Caco-2 (cell line): ENCODE measurements around the gene NUDCD3. TPM values are rescaled to one million over a fixed set of nuclear protein-coding genes. Genes with fewer than 3 reads are reported as not detected.

Experiments used
- BruUV-seq: library from RNA; stranded (reverse); fragments of 400-500 nt; replicated peaks from 2 replicates; lab custom pipeline; 2021; lab: Mats Ljungman, UMichigan
- CTCF ChIA-PET: fragments of 300-600 bp; sonication (Branson Sonifier 250); formaldehyde crosslinking; loops from one replicate; lab custom pipeline; 2022; ENCODE audit warnings: antibody characterized with exemption; lab: Charles Lee
- POLR2A ChIA-PET: fragments of 300-600 bp; sonication (Branson Sonifier 250); formaldehyde crosslinking; loops from one replicate; lab custom pipeline; 2022; ENCODE audit warnings: antibody characterized with exemption; lab: Charles Lee
- DNase-seq, 2 experiments: peaks; one replicate each; pipeline versions ENCODE4 v3.0.0 to v3.0.0-alpha.2; 2020 to 2022
- H3K27me3 ChIP-seq: replicated peaks from 2 replicates; pipeline ENCODE4 v1.6.0; 2011; ENCODE audit warnings: low read length; ENCODE audit not compliant: control insufficient read depth, insufficient read depth
- H3K36me3 ChIP-seq: 2 replicates; pipeline ENCODE4 v1.5.1; 2011; ENCODE audit warnings: low read length; ENCODE audit not compliant: control insufficient read depth, insufficient read depth
- H3K4me1 ChIP-seq: fragments of 250-450 bp; sonication (Bioruptor Pico); 2 replicates; pipeline ENCODE4 v1.5.1; 2020; ENCODE audit warnings: mild to moderate bottlenecking
- H3K4me3 ChIP-seq: 2 replicates; pipeline ENCODE4 v1.5.1; 2011; ENCODE audit warnings: low read depth, mild to moderate bottlenecking, control low read depth, low read length
- H3K9me3 ChIP-seq: fragments of 250-450 bp; sonication (Bioruptor Pico); 2 replicates; pipeline ENCODE4 v1.5.1; 2020; ENCODE audit warnings: mild to moderate bottlenecking, moderate library complexity
- H3K27ac Mint-ChIP-seq: one replicate; pipeline ENCODE4 v1.8.0; 2022; ENCODE audit warnings: mixed read lengths; ENCODE audit not compliant: unreplicated experiment
- H3K27me3 Mint-ChIP-seq: one replicate; pipeline ENCODE4 v1.8.0; 2022; ENCODE audit warnings: mixed read lengths; ENCODE audit not compliant: insufficient read depth, unreplicated experiment
- H3K36me3 Mint-ChIP-seq: one replicate; pipeline ENCODE4 v1.8.0; 2022; ENCODE audit warnings: mild to moderate bottlenecking, mixed read lengths; ENCODE audit not compliant: insufficient read depth, unreplicated experiment
- H3K4me1 Mint-ChIP-seq: one replicate; pipeline ENCODE4 v1.8.0; 2022; ENCODE audit warnings: low read depth, mixed read lengths; ENCODE audit not compliant: unreplicated experiment
- H3K4me3 Mint-ChIP-seq: one replicate; pipeline ENCODE4 v1.8.0; 2022; ENCODE audit warnings: mild to moderate bottlenecking, moderate library complexity, mixed read lengths; ENCODE audit not compliant: unreplicated experiment
- H3K9me3 Mint-ChIP-seq: one replicate; pipeline ENCODE4 v1.8.0; 2022; ENCODE audit warnings: mixed read lengths; ENCODE audit not compliant: unreplicated experiment
- intact Hi-C: fragments of 100-400 bp; cut with micrococcal nuclease; formaldehyde crosslinking; loops from one replicate; pipeline ENCODE4 v1.10.0; 2022; ENCODE audit not compliant: unreplicated experiment
- total RNA-seq: library from RNA; stranded (reverse); gene quantifications from 2 replicates; pipeline ENCODE4 v1.2.3, GENCODE V29; 2022
- TF ChIP-seq, protein P1 (sequence below), 2 experiments: fragments of 200-600 bp in 1 of 2; IDR thresholded peaks; 1 replicate in 1 of 2; 2 replicates in 1 of 2; pipeline versions ENCODE4 v1.5.1 to v1.8.0; 2011 to 2022; ENCODE audit warnings: antibody characterized with exemption in 1 of 2, control low read depth in 1 of 2, inconsistent platforms in 1 of 2, low read depth in 1 of 2, low read length in 1 of 2, mild to moderate bottlenecking in 1 of 2, moderate library complexity in 1 of 2; ENCODE audit not compliant: insufficient read depth in 1 of 2, severe bottlenecking in 1 of 2, unreplicated experiment in 1 of 2

The NUDCD3 gene
- total RNA-seq, 1 experiment from 2014 or later: 116 TPM

DNA sequence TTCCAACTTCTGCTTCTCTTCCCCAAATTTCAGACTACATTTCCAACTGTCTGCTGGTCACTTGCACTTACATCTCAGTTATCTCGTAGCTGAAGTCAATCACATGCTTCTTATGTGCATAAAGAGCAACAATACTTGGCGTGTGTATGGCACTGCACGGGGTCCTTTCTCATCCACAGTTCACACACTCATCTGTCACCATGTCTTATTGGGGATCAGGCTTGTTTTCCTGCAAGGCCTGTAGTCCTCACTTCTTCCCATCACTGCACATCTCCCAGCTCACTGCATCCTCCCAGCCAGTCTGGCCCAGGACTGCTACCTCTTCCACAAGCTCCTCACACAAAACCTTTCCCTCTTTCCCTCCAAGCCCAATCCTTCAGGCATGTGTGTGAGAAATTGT, 35.3 kb downstream of the NUDCD3 start:
- no peaks in the 10 kb centered on the region for H3K9me3 ChIP-seq
- POLR2A ChIA-PET: no interaction called here
- BruUV-seq: no TSS peak
- no peak for DNase-seq
- CTCF ChIA-PET: interaction anchor here (0.6 kb wide), 1 partner anchor 1717 kb away, joined by 3 read pairs; no protein-coding TSS in a partner anchor
- Mint-ChIP-seq H3K36me3 (peaks cover 21% of the 10 kb centered on the region), H3K9me3 (no peaks in the 10 kb centered on the region), H3K27me3 (no peaks in the 10 kb centered on the region), H3K4me1 (no peaks in the 10 kb centered on the region), H3K27ac (no peak overlapping the region), H3K4me3 (no peak overlapping the region)
- H3K36me3 ChIP-seq: no peaks in the 10 kb centered on the region
- H3K4me1 ChIP-seq: no peaks in the 10 kb centered on the region
- intact Hi-C loops: no loop called here
- TF ChIP-seq, protein P1, sequence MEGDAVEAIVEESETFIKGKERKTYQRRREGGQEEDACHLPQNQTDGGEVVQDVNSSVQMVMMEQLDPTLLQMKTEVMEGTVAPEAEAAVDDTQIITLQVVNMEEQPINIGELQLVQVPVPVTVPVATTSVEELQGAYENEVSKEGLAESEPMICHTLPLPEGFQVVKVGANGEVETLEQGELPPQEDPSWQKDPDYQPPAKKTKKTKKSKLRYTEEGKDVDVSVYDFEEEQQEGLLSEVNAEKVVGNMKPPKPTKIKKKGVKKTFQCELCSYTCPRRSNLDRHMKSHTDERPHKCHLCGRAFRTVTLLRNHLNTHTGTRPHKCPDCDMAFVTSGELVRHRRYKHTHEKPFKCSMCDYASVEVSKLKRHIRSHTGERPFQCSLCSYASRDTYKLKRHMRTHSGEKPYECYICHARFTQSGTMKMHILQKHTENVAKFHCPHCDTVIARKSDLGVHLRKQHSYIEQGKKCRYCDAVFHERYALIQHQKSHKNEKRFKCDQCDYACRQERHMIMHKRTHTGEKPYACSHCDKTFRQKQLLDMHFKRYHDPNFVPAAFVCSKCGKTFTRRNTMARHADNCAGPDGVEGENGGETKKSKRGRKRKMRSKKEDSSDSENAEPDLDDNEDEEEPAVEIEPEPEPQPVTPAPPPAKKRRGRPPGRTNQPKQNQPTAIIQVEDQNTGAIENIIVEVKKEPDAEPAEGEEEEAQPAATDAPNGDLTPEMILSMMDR (IDR thresholded peaks at IDR 0.05; ENCODE audit: insufficient read depth in 1 of 2, low read depth in 1 of 2, low read length in 1 of 2, severe bottlenecking in 1 of 2, unreplicated experiment in 1 of 2): no peak
- no peaks in the 10 kb centered on the region for H3K27me3 ChIP-seq
- no peak overlapping the region for H3K4me3 ChIP-seq

DNA sequence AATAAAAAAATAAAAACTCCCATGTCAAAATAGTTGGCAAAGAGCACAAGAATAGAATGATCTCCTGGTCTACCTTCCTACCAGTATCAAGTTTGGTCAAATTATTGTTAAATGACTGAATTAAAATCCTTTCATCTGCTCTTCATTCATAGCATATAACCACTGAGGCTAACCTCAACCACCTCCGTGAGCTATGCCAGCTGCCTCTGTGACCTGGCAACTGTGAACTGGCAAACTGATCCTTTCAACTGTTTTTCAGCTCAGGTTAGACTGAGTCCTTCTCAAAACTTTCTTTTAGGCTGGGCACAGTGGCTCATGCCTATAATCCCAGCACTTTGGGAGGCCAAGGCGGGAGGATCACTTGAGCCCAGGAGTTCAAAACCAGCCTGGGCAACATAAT, 36.1 kb downstream of the NUDCD3 start:
- H3K27me3 ChIP-seq: no peaks in the 10 kb centered on the region
- Mint-ChIP-seq H3K4me1 (no peaks in the 10 kb centered on the region), H3K4me3 (no peak overlapping the region), H3K27ac (no peak overlapping the region), H3K9me3 (no peaks in the 10 kb centered on the region), H3K27me3 (no peaks in the 10 kb centered on the region), H3K36me3 (peaks cover 21% of the 10 kb centered on the region)
- intact Hi-C loops: no loop called here
- no peaks in the 10 kb centered on the region for H3K9me3 ChIP-seq
- no peak for DNase-seq
- ChIA-PET POLR2A (no interaction called here), CTCF (no interaction called here)
- no peaks in the 10 kb centered on the region for H3K4me1 ChIP-seq
- TF ChIP-seq, protein P1 (IDR thresholded peaks at IDR 0.05; ENCODE audit: insufficient read depth in 1 of 2, low read depth in 1 of 2, low read length in 1 of 2, severe bottlenecking in 1 of 2, unreplicated experiment in 1 of 2): no peak
- BruUV-seq: no TSS peak
- H3K4me3 ChIP-seq: no peak overlapping the region
- no peaks in the 10 kb centered on the region for H3K36me3 ChIP-seq

DNA sequence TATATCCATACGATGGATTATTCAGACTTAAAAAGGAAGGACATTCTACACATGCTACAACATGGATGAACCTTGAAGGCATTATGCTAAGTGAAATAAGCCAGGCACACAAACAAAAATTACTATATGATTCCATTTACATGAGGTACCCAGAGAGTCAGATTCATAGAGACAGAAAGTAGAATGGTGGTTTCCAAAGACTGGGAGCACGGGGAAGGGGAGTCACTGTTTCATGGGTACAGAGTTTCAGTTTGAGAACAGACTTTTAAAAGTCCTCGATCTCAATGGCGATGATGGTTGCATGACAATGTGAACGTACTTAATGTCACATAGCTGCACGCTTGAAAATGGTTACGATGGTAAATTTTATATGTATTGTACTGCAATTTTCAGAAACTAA, 39.3 kb downstream of the NUDCD3 start:
- H3K27ac Mint-ChIP-seq: no peak overlapping the region
- POLR2A ChIA-PET: no interaction called here
- no peaks in the 10 kb centered on the region for H3K4me1 ChIP-seq
- intact Hi-C loops: no loop called here
- no peak overlapping the region for H3K4me3 Mint-ChIP-seq
- peaks cover 13% of the 10 kb centered on the region for H3K36me3 Mint-ChIP-seq
- H3K27me3 Mint-ChIP-seq: no peaks in the 10 kb centered on the region
- no peaks in the 10 kb centered on the region for H3K27me3 ChIP-seq
- H3K9me3 ChIP-seq: no peaks in the 10 kb centered on the region
- BruUV-seq: no TSS peak
- H3K36me3 ChIP-seq: no peaks in the 10 kb centered on the region
- TF ChIP-seq, protein P1 (IDR thresholded peaks at IDR 0.05; ENCODE audit: insufficient read depth in 1 of 2, low read depth in 1 of 2, low read length in 1 of 2, severe bottlenecking in 1 of 2, unreplicated experiment in 1 of 2): no peak
- DNase-seq: no peak
- no peak overlapping the region for H3K4me3 ChIP-seq
- CTCF ChIA-PET: no interaction called here
- no peaks in the 10 kb centered on the region for H3K4me1 Mint-ChIP-seq
- H3K9me3 Mint-ChIP-seq: no peaks in the 10 kb centered on the region
